Measurements from ENCODE around the gene CHST12. TPM values are rescaled to one million over a fixed set of nuclear protein-coding genes. Genes with fewer than 3 reads are reported as not detected.

Gene CHST12
- total and polyA plus RNA-seq, 8 donors: 11.7 to 27.1 (median 15.0) TPM

GRCh38 chr7:2432910-2433712 is 29.7 kb downstream of the CHST12 start:
- Histone ChIP-seq H3K4me1 (peaks cover 3 to 4% of the 10 kb centered on the region in 2 donors), H3K27ac (no peak overlapping the region), H3K36me3 (peaks cover 0 to 41% of the 10 kb centered on the region in 2 donors), H3K27me3 (no peaks in the 10 kb centered on the region), H3K4me3 (no peak overlapping the region), H3K9me3 (peaks cover 0 to 11% of the 10 kb centered on the region in 2 donors)
- no peak for ATAC-seq
- no peak for TF ChIP-seq CTCF (IDR thresholded peaks at IDR 0.05)
- intact Hi-C loops (cut with DNase I): no loop called here
- peak in 1 of 4 donors; percentile 79 for DNase-seq

DNA sequence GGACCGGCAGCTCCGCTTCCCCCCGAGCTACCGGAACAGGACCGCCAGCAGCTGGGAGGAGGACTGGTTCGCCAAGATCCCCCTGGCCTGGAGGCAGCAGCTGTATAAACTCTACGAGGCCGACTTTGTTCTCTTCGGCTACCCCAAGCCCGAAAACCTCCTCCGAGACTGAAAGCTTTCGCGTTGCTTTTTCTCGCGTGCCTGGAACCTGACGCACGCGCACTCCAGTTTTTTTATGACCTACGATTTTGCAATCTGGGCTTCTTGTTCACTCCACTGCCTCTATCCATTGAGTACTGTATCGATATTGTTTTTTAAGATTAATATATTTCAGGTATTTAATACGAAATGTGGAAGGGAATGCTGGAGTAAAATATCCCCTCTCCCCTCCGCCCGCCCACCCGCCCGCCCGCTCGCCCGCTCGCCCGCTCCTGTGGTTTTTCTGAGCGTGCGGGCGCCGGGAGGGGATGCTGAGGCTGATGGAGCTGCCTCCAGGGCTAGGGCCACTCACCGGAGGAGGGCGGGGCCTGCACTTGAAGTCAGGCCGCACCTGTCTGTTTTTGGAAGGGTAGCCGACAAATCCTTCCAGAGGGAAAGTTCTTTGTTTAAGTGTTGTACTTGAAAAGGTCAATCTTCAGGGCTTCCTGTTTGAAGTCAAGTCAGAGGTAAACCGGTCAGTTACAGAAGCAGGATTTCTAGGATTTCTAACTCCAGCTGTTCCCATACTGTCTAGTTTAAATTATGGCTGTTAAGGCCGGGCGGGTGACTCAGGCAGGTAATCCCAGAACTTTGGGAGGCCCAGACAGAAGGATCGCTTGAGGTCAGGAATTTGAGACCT is 30.5 kb downstream of the CHST12 start:
- H3K36me3 ChIP-seq: peaks cover 0 to 41% of the 10 kb centered on the region in 2 donors
- peak; percentile 84 for ATAC-seq
- intact Hi-C loops (cut with DNase I): no loop called here

GRCh38 chr7:2435146-2435545 is 31.7 kb downstream of the CHST12 start:
- intact Hi-C loops (cut with DNase I): no loop called here
- Histone ChIP-seq H3K4me1 (peaks cover 3 to 12% of the 10 kb centered on the region in 2 donors), H3K27me3 (no peaks in the 10 kb centered on the region), H3K9me3 (peaks cover 0 to 11% of the 10 kb centered on the region in 2 donors), H3K27ac (no peak overlapping the region), H3K36me3 (peaks cover 0 to 41% of the 10 kb centered on the region in 2 donors), H3K4me3 (no peak overlapping the region)
- no peak for DNase-seq
- no peak for TF ChIP-seq CTCF (IDR thresholded peaks at IDR 0.05)
- ATAC-seq: no peak

More for the DNA sequence above, 30.5 kb downstream of the CHST12 start:
- Histone ChIP-seq H3K4me1 (peaks cover 3 to 12% of the 10 kb centered on the region in 2 donors), H3K4me3 (no peak overlapping the region), H3K9me3 (peaks cover 0 to 11% of the 10 kb centered on the region in 2 donors), H3K27me3 (no peaks in the 10 kb centered on the region), H3K27ac (no peak overlapping the region)
- TF ChIP-seq CTCF (IDR thresholded peaks at IDR 0.05): no peak
- DNase-seq: peak in 2 of 4 donors; percentile 78 to 87

DNA sequence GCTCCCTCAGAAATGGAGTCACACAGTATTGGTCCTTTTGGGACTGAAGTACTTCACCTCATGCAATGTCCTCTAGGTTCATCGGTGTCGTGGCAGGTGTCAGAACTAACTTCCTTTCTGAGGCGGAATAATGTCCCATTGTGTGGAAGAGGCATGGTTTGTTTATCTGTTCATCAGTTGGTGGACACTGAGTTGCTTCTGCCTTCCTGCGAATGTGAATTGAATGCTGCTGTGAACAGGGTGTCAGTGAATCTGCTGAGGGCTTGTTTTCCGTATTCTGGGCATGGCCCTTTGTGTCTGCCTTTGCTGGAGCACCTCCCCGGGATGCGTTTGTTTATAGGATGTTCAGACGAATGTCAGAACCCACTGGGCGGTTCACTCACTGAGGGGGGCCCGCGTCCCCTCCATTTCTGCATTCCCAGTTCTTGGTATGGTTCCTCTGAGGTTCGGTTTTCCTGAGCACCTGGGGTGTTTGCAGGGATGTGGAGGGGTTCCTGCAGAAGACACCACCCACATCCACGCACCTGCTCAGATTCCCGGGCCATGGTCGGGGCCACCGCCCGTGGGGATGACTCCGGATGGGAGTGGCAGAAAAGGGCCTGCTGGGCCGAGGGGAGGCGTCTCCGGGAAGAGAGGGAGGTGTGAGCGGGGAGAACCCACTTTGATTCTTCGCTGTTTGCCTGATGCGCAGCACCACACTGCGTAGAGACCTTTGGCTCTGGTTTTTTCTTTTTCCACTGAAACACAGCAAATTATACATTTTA is 33.1 kb downstream of the CHST12 start:
- Histone ChIP-seq H3K27me3 (no peaks in the 10 kb centered on the region), H3K9me3 (peaks cover 0 to under 1% of the 10 kb centered on the region in 2 donors), H3K4me3 (no peak overlapping the region), H3K36me3 (peaks cover 0 to 41% of the 10 kb centered on the region in 2 donors), H3K4me1 (peaks cover 7 to 15% of the 10 kb centered on the region in 2 donors), H3K27ac (no peak overlapping the region)
- intact Hi-C loops (cut with DNase I): no loop called here
- no peak for TF ChIP-seq CTCF (IDR thresholded peaks at IDR 0.05)
- DNase-seq: peak in 1 of 4 donors; percentile 72
- ATAC-seq: no peak
